IMR-90 (cell line): Measurements from ENCODE around the gene B4GALNT2. TPM values are rescaled to one million over a fixed set of nuclear protein-coding genes. Genes with fewer than 3 reads are reported as not detected.

Experiments used
- ATAC-seq: fragments of 200-7000 bp; cut with Tn5 transposase; 2 replicates; pipeline ENCODE4 v1.9.1; 2020; ENCODE audit warnings: low read depth, mild to moderate bottlenecking, moderate library complexity
- BruUV-seq: library from RNA; stranded (reverse); fragments of 400-500 nt; replicated peaks from 2 replicates; lab custom pipeline; 2021; lab: Mats Ljungman, UMichigan
- CTCF ChIA-PET: fragments of 300-600 bp; formaldehyde crosslinking; extraction: SDS; loops from one replicate; lab custom pipeline; 2021; ENCODE audit warnings: antibody characterized with exemption; lab: Yijun Ruan, JAX
- POLR2A ChIA-PET: fragments of 300-600 bp; sonication (Branson Sonifier 250); formaldehyde crosslinking; loops from one replicate; lab custom pipeline; 2022; ENCODE audit warnings: antibody characterized with exemption; ENCODE audit not compliant: unreplicated experiment; lab: Charles Lee
- DNase-seq: peaks from one replicate; pipeline ENCODE4 v3.0.0; 2013
- H2AFZ ChIP-seq: replicated peaks from 2 replicates; pipeline ENCODE3; 2013; ENCODE audit warnings: low read length, mild to moderate bottlenecking; ENCODE audit not compliant: poor library complexity
- H2AK5ac ChIP-seq: 2 replicates; pipeline ENCODE4 v1.6.1; 2013; ENCODE audit warnings: low read depth, low read length, inconsistent platforms
- H2AK9ac ChIP-seq: replicated peaks from 2 replicates; pipeline ENCODE3; 2013; ENCODE audit warnings: mild to moderate bottlenecking, low read depth, low read length, moderate library complexity; ENCODE audit not compliant: poor library complexity
- H2BK120ac ChIP-seq: 2 replicates; pipeline ENCODE4 v1.6.1; 2013; ENCODE audit warnings: low read depth, low read length, inconsistent platforms
- H2BK15ac ChIP-seq: 3 replicates; pipeline ENCODE4 v1.6.1; 2013; ENCODE audit warnings: low read depth, low read length, inconsistent platforms
- H2BK20ac ChIP-seq: 2 replicates; pipeline ENCODE4 v1.6.1; 2013; ENCODE audit warnings: low read depth, mild to moderate bottlenecking, inconsistent platforms, low read length, moderate library complexity
- H2BK5ac ChIP-seq: 2 replicates; pipeline ENCODE4 v1.6.1; 2013; ENCODE audit warnings: mild to moderate bottlenecking, low read depth, low read length, inconsistent platforms; ENCODE audit not compliant: poor library complexity, severe bottlenecking
- H3K14ac ChIP-seq: replicated peaks from 2 replicates; pipeline ENCODE4 v1.6.1; 2013; ENCODE audit warnings: low read depth, low read length, inconsistent platforms
- H3K18ac ChIP-seq: 2 replicates; pipeline ENCODE4 v1.6.1; 2013; ENCODE audit warnings: low read depth, low read length, control low read depth
- H3K23ac ChIP-seq: 2 replicates; pipeline ENCODE4 v1.6.1; 2013; ENCODE audit warnings: low read depth, low read length, inconsistent platforms
- H3K27ac ChIP-seq: 2 replicates; pipeline ENCODE4 v1.5.1; 2013; ENCODE audit warnings: mild to moderate bottlenecking, control low read depth, low read length; ENCODE audit not compliant: insufficient read depth
- H3K27me3 ChIP-seq: 2 replicates; pipeline ENCODE4 v1.6.1; 2013; ENCODE audit warnings: low read length; ENCODE audit not compliant: control insufficient read depth, insufficient read depth
- H3K36me3 ChIP-seq: 2 replicates; pipeline ENCODE4 v1.6.1; 2013; ENCODE audit warnings: low read length, mixed read lengths; ENCODE audit not compliant: control insufficient read depth, insufficient read depth
- H3K4ac ChIP-seq: 2 replicates; pipeline ENCODE4 v1.6.1; 2013; ENCODE audit warnings: low read depth, low read length, inconsistent platforms
- H3K4me1 ChIP-seq: 2 replicates; pipeline ENCODE4 v1.6.1; 2013; ENCODE audit warnings: low read length, mixed read lengths; ENCODE audit not compliant: control insufficient read depth, insufficient read depth
- H3K4me2 ChIP-seq: 2 replicates; pipeline ENCODE4 v1.6.1; 2013; ENCODE audit warnings: low read depth, mild to moderate bottlenecking, control low read depth, low read length, moderate library complexity
- H3K4me3 ChIP-seq: 2 replicates; pipeline ENCODE4 v1.5.1; 2013; ENCODE audit warnings: low read depth, mild to moderate bottlenecking, control low read depth, low read length, moderate library complexity; ENCODE audit not compliant: insufficient read depth
- H3K56ac ChIP-seq: 2 replicates; pipeline ENCODE4 v1.6.1; 2013; ENCODE audit warnings: low read length, inconsistent platforms; ENCODE audit not compliant: insufficient read depth; ENCODE audit errors: extremely low read depth
- H3K79me1 ChIP-seq, 2 experiments: 2 replicates each; pipeline ENCODE4 v1.6.1; 2013; ENCODE audit warnings: low read length in 2 of 2, inconsistent platforms in 1 of 2, low read depth in 1 of 2
- H3K9ac ChIP-seq: 2 replicates; pipeline ENCODE4 v1.6.1; 2013; ENCODE audit warnings: low read depth, low read length, control low read depth
- H3K9me1 ChIP-seq: 2 replicates; pipeline ENCODE4 v1.6.1; 2013; ENCODE audit warnings: low read length, inconsistent platforms; ENCODE audit not compliant: insufficient read depth
- H3K9me3 ChIP-seq: 2 replicates; pipeline ENCODE4 v1.6.1; 2013; ENCODE audit warnings: low read length; ENCODE audit not compliant: control insufficient read depth, insufficient read depth
- H4K20me1 ChIP-seq: 2 replicates; pipeline ENCODE4 v1.6.1; 2013; ENCODE audit warnings: low read length, inconsistent platforms; ENCODE audit not compliant: insufficient read depth
- H4K5ac ChIP-seq: 2 replicates; pipeline ENCODE4 v1.6.1; 2013; ENCODE audit warnings: mild to moderate bottlenecking, low read depth, low read length, control low read depth
- H4K8ac ChIP-seq, 2 experiments: 2 replicates each; pipeline ENCODE4 v1.6.1; 2013; ENCODE audit warnings: low read depth in 2 of 2, low read length in 2 of 2, control low read depth in 1 of 2, inconsistent platforms in 1 of 2
- H4K91ac ChIP-seq: 2 replicates; pipeline ENCODE4 v1.6.1; 2013; ENCODE audit warnings: low read depth, low read length, inconsistent platforms; ENCODE audit not compliant: insufficient read depth
- NFE2L2 ChIP-seq: fragments of 150-350 bp; IDR thresholded peaks from 2 replicates; pipeline ENCODE4 v1.6.1; 2016; ENCODE audit warnings: low read depth, mild to moderate bottlenecking, low read length
- WGBS, 2 experiments: methylation state at CpG; one replicate each; pipeline versions ENCODE4 v1.1.5 to v1.1.7; 2013; ENCODE audit warnings: missing lambda C conversion rate in 2 of 2; ENCODE audit not compliant: insufficient read length in 1 of 2; ENCODE audit errors: extremely low coverage in 2 of 2; 5-methylcytosine and 5-hydroxymethylcytosine counted together
- dilution Hi-C: fragments of 300-500 bp; cut with HindIII; formaldehyde crosslinking; loops from one replicate; pipeline ENCODE4 v1.14.3; 2018; ENCODE audit warnings: low sequenced_read_pairs; ENCODE audit not compliant: unreplicated experiment
- in situ Hi-C: fragments of 300-500 bp; cut with MboI; formaldehyde crosslinking; loops from 3 replicates; pipeline ENCODE4 v1.14.3; 2019; ENCODE audit warnings: low sequenced_read_pairs, inconsistent platforms, mixed read lengths
- intact Hi-C: fragments of 100-400 bp; cut with micrococcal nuclease; formaldehyde crosslinking; loops from 2 replicates; pipeline ENCODE4 v1.10.0; 2022
- polyA plus RNA-seq, 3 experiments: library from polyadenylated mRNA; depleted of rRNA; stranded (reverse); fragments of >200 nt; gene quantifications; 2 replicates each; pipeline ENCODE4 v1.2.3, GENCODE V29; 2012; ENCODE audit warnings: low replicate concordance in 1 of 3
- total RNA-seq: library from RNA; depleted of rRNA; stranded (reverse); fragments of >200 nt; gene quantifications from 2 replicates; pipeline ENCODE4 v1.2.3, GENCODE V29; 2012

B4GALNT2 gene
- total and polyA plus RNA-seq, 2 of the 4 experiments (the other 2 are of a cell fraction): not detected

DNA sequence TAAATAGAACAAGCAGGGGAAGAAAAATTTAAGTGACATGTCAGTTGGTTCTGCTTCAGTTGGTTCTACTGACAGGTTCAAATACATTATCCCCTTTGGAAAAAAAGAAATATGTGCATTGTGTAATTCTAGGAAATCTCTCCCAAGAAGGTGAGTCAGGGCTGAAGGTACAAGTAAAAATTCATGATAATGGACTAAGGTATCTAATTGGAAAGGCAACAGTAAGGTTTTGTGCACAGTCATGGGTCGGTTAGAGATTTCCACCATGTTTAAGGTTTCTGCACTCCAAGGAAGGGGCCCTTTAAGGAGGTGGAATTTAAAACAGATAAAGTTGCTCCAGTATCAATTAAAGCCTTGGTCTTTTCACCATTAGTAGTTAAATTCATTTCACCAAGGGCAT is 17.9 kb upstream of the B4GALNT2 start:
- WGBS, 2 experiments: no CpG with 5 or more reads among the region's 1 CpG
- H4K8ac ChIP-seq: no peak overlapping the region
- intact Hi-C loops: no loop called here
- no peak overlapping the region for H3K4me2 ChIP-seq
- BruUV-seq: no TSS peak
- H3K14ac ChIP-seq: no peak overlapping the region
- H3K4ac ChIP-seq: no peak overlapping the region
- no peak overlapping the region for H3K18ac ChIP-seq
- dilution Hi-C loops: no loop called here
- no peak overlapping the region for H3K9ac ChIP-seq
- TF ChIP-seq NFE2L2: no peak
- H3K36me3 ChIP-seq: no peaks in the 10 kb centered on the region
- H3K4me3 ChIP-seq: no peak overlapping the region
- H3K27me3 ChIP-seq: peaks cover 16% of the 10 kb centered on the region
- H3K9me3 ChIP-seq: no peaks in the 10 kb centered on the region
- ChIA-PET POLR2A (no interaction called here), CTCF (no interaction called here)
- H2AK9ac ChIP-seq: no peak overlapping the region
- H3K79me1 ChIP-seq: no peaks in the 10 kb centered on the region
- H4K91ac ChIP-seq: no peak overlapping the region
- no peak for DNase-seq
- H2BK15ac ChIP-seq: no peak overlapping the region
- H3K56ac ChIP-seq: no peak overlapping the region
- H2BK20ac ChIP-seq: no peak overlapping the region
- no peaks in the 10 kb centered on the region for H3K4me1 ChIP-seq
- no peak overlapping the region for H3K27ac ChIP-seq
- no peak overlapping the region for H2BK120ac ChIP-seq
- no peak overlapping the region for H2AK5ac ChIP-seq
- in situ Hi-C loops: no loop called here
- no peaks in the 10 kb centered on the region for H4K20me1 ChIP-seq
- no peak overlapping the region for H2AFZ ChIP-seq
- no peak overlapping the region for H2BK5ac ChIP-seq
- no peak overlapping the region for H3K23ac ChIP-seq
- no peak for ATAC-seq
- no peaks in the 10 kb centered on the region for H3K9me1 ChIP-seq
- H4K5ac ChIP-seq: no peak overlapping the region
